Stimulated activated CD4-positive, alpha-beta T cell treated with anti-CD3 and anti-CD28 coated beads, Interleukin-1b, Interleukin-23, amount 100 ng/mL, for 24 hours (primary cell): ENCODE data around the gene CLTRN.

Experiments used
- DNase-seq, 4 experiments: peaks; one replicate each; pipeline ENCODE4 v3.0.0-alpha.2; 2020; ENCODE audit warnings: low read depth in 4 of 4, low spot score in 1 of 4

Gene CLTRN

GRCh38 chrX:15579778-15580747, 84.5 kb downstream of the CLTRN start:
- no peak for DNase-seq
